Amniotic stem cell (primary cell): Measurements from ENCODE around the gene GPR152.

Source experiments
- DNase-seq: peaks from one replicate; lab custom pipeline; 2025; lab: John Stamatoyannopoulos, UW

Gene GPR152

GRCh38 chr11:67452141-67452952 is at the start of gene GPR152:
TSS of gene GPR152 (minus strand) at chr11:67452729. CDS start at chr11:67452724, 5 bp downstream.
- no peak for DNase-seq

GRCh38 chr11:67501854-67502253 is 49.3 kb upstream of the GPR152 start:
- DNase-seq, result no peak

- DNase-seq, result no peak
Measured at GRCh38 chr11:67500831-67501715, 48.5 kb upstream of the GPR152 start.

- no peak for DNase-seq
Measured at GRCh38 chr11:67500484-67500821, 47.9 kb upstream of the GPR152 start.

- no peak for DNase-seq
Measured at GRCh38 chr11:67499808-67500483, 47.4 kb upstream of the GPR152 start.

GRCh38 chr11:67498544-67498972 is 46.0 kb upstream of the GPR152 start:
- no peak for DNase-seq

- DNase-seq, result no peak
Measured at GRCh38 chr11:67497656-67498291, 45.2 kb upstream of the GPR152 start.

- DNase-seq, result no peak
Measured at GRCh38 chr11:67496113-67496512, 43.6 kb upstream of the GPR152 start.

GRCh38 chr11:67495234-67496005 is 42.9 kb upstream of the GPR152 start:
- no peak for DNase-seq

- DNase-seq, result no peak
Measured at GRCh38 chr11:67494371-67495233, 42.1 kb upstream of the GPR152 start.

GRCh38 chr11:67493548-67494370 is 41.2 kb upstream of the GPR152 start:
- DNase-seq, result no peak

- DNase-seq, result no peak
Measured at GRCh38 chr11:67492801-67493547, 40.4 kb upstream of the GPR152 start.

- no peak for DNase-seq
Measured at GRCh38 chr11:67492069-67492727, 39.7 kb upstream of the GPR152 start.

- DNase-seq, result no peak
Measured at GRCh38 chr11:67491276-67492068, 38.9 kb upstream of the GPR152 start.

GRCh38 chr11:67490727-67491065 is 38.2 kb upstream of the GPR152 start:
- DNase-seq, result no peak

GRCh38 chr11:67489885-67490726 is 37.6 kb upstream of the GPR152 start:
- DNase-seq, result no peak
